Measurements from ENCODE around the gene CD84. TPM values are rescaled to one million over a fixed set of nuclear protein-coding genes. Genes with fewer than 3 reads are reported as not detected.

Gene CD84
- total and polyA plus RNA-seq, 3 donors from 2014 or later = 6.4 to 7.7 (median 6.9) TPM

- 91% methylated on average over 6 of the region's 6 CpGs for WGBS, 2 donors
- no peak for DNase-seq
- H3K4me3 ChIP-seq = no peak overlapping the region
- no peaks in the 10 kb centered on the region for H3K4me1 ChIP-seq
- intact Hi-C loops (cut with DNase I; ENCODE audit: low total_unique reads) = no loop called here
- no peak overlapping the region for H3K27ac ChIP-seq
- H3K27me3 ChIP-seq = no peaks in the 10 kb centered on the region
- no peak for TF ChIP-seq CTCF (IDR thresholded peaks at IDR 0.05)
- no peaks in the 10 kb centered on the region for H3K36me3 ChIP-seq (ENCODE audit: low read depth, missing control alignments)
- no peaks in the 10 kb centered on the region for H3K9me3 ChIP-seq
These were observed 33.4 kb upstream of the CD84 start for GRCh38 chr1:160612613-160613218.

- no peak overlapping the region for H3K4me3 ChIP-seq
- H3K27ac ChIP-seq = no peak overlapping the region
- no peak for TF ChIP-seq POLR2A (IDR thresholded peaks at IDR 0.05)
- no peak for TF ChIP-seq CTCF (IDR thresholded peaks at IDR 0.05)
- intact Hi-C loops (cut with DNase I; ENCODE audit: low total_unique reads) = no loop called here
- no peaks in the 10 kb centered on the region for H3K36me3 ChIP-seq (ENCODE audit: low read depth, missing control alignments)
- no peaks in the 10 kb centered on the region for H3K4me1 ChIP-seq
- no peaks in the 10 kb centered on the region for H3K27me3 ChIP-seq
- no peak for DNase-seq
- WGBS, 2 donors = 25 to 67% methylated on average over 1 of the region's 1 CpG
- no peaks in the 10 kb centered on the region for H3K9me3 ChIP-seq
These were observed 31.4 kb upstream of the CD84 start for GRCh38 chr1:160610569-160611242.

GRCh38 chr1:160608941-160609340, 29.6 kb upstream of the CD84 start:
- H3K9me3 ChIP-seq = no peaks in the 10 kb centered on the region
- H3K27me3 ChIP-seq = no peaks in the 10 kb centered on the region
- H3K27ac ChIP-seq = no peak overlapping the region
- TF ChIP-seq CTCF (IDR thresholded peaks at IDR 0.05) (no peak), POLR2A (IDR thresholded peaks at IDR 0.05) (no peak)
- no peaks in the 10 kb centered on the region for H3K4me1 ChIP-seq
- intact Hi-C loops (cut with DNase I; ENCODE audit: low total_unique reads) = no loop called here
- H3K36me3 ChIP-seq (ENCODE audit: low read depth, missing control alignments) = no peaks in the 10 kb centered on the region
- DNase-seq = no peak
- H3K4me3 ChIP-seq = no peak overlapping the region

- Histone ChIP-seq H3K4me1 (no peaks in the 10 kb centered on the region), H3K9me3 (no peaks in the 10 kb centered on the region), H3K27me3 (no peaks in the 10 kb centered on the region), H3K36me3 (ENCODE audit: low read depth, missing control alignments) (no peaks in the 10 kb centered on the region), H3K4me3 (no peak overlapping the region), H3K27ac (no peak overlapping the region)
- 48 to 50% methylated on average over 2 of the region's 2 CpGs for WGBS, 2 donors
- intact Hi-C loops (cut with DNase I; ENCODE audit: low total_unique reads) = no loop called here
- TF ChIP-seq POLR2A (IDR thresholded peaks at IDR 0.05) (no peak), CTCF (IDR thresholded peaks at IDR 0.05) (no peak)
- no peak for DNase-seq
These were observed 29.2 kb upstream of the CD84 start for GRCh38 chr1:160608514-160608913.

- 84% methylated on average over 6 of the region's 6 CpGs for WGBS, 2 donors
- Histone ChIP-seq H3K27ac (no peak overlapping the region), H3K4me1 (no peaks in the 10 kb centered on the region), H3K9me3 (no peaks in the 10 kb centered on the region), H3K4me3 (no peak overlapping the region), H3K27me3 (no peaks in the 10 kb centered on the region), H3K36me3 (ENCODE audit: low read depth, missing control alignments) (no peaks in the 10 kb centered on the region)
- DNase-seq = no peak
- TF ChIP-seq POLR2A (IDR thresholded peaks at IDR 0.05) (no peak), CTCF (IDR thresholded peaks at IDR 0.05) (no peak)
- intact Hi-C loops (cut with DNase I; ENCODE audit: low total_unique reads) = no loop called here
These were observed 28.8 kb upstream of the CD84 start for GRCh38 chr1:160608057-160608456.
